Stimulated activated CD8-positive, alpha-beta memory T cell treated with anti-CD3 and anti-CD28 coated beads, Interleukin-12 subunit alpha, Interleukin-12 subunit beta, amount 100 ng/mL, for 24 hours (primary cell): Measurements from ENCODE around the gene KIF26A.

Source experiments
- DNase-seq: peaks from one replicate; pipeline ENCODE4 v3.0.0-alpha.2; 2020; ENCODE audit errors: extremely low read depth

Gene KIF26A

GRCh38 chr14:104157016-104157928 is 18.9 kb downstream of the KIF26A start:
- no peak for DNase-seq

DNA sequence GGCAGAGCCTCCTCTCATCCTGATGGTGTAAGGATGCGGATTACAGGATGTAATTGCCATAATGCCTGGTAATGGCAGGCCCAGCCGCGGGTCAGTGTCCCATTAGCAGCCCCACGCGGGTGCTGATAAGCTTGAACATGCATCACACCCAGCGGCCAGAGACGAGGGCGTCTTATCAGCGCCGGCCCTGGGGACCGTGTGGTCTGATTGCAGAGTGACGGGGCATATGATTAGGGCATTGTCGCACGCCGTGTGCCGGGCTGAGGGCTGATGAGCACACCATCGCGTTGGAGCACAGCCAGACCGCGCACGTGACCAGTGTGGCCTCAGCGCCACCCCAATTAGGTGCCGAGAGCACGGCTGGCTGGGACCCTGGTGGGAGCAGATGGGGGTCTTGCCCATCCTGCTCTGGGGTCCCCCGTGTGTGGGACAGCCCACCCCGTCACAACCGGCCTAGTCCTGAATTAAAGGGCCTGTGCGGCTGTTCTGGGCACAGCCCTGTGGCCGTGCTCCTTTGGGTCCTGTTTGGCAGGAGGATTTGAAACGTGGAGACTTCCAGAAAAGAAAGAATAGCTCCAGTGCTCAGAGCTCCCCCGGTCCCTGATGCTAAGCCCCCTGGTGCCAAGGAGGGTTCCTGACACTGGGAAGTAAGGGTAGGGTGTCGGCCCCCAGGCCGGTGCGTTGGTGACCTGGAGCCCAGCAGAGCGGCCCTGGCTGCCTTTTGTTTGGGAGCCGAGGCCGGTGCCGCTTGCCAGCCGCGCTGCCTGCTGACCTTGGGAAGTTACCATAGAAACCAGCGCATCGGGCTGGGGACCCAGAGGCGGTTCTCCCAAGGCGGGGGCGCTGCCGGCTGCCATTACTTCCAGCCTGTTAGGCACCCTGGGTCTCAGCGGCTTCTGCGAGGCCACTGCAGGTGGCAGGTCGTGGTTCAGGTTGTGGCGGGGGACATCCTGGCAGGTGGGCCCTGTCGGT is 20.7 kb downstream of the KIF26A start:
- no peak for DNase-seq

- no peak for DNase-seq
These were observed 21.6 kb downstream of the KIF26A start for GRCh38 chr14:104159990-104160389.

DNA sequence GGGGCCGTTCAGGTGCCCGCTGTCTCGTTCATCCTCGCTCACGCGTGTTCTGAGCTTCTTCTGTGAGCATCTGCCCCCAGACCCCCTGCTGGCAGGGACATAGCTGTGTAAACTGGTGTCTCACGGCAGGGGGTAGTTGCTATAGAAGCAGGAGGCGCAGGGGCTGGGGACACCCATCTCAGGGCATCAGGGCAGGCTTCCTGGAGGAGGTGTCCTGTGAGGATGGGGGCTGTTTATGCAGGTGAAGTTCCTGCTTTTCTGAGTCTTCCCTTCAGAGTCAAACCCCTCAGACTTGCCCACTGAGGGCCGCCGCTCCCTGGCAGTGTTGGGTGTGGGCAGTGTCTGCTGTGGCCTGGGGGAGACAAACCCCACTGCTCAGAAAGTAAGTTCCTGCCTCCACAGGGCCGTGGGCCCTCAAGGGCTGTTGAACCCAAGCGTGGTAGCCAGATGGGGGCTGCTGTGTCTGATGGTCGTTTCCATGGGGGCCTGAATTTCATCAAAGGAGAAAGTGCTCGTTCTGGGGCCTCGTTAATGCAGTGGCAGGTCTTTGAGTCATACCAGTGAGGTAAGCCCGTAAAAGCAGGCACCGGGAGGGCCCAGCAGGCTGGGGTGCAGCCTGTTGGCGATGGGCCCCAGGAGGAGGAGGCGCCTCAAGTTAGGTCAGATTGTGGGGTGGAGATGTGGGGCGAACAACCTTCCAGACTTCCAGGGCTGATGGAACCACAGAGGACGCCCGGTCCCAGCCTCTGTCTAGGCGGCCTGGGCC is 23.4 kb downstream of the KIF26A start:
- DNase-seq = no peak

DNA sequence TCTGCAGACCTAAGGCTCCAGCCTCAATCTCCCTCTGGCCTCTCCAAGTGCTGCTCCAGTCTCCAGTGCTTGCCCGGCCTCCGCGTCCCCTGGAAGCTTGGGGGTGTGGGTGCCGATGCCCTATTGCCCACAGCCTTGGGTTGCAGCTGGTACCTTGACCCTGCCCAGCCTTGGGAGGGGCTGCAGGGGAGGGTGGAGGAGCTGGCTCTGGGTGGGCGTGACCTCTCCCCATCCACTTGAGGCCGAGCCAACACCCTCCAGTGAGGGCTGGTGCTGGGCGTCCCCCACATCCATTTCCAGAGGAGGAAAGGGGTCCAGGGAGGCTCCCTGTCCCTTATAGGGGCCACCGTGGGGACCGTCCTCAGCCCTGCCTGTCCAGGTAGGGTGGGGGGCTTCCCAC is 24.1 kb downstream of the KIF26A start:
- DNase-seq = no peak

GRCh38 chr14:104163541-104163940 is 25.2 kb downstream of the KIF26A start:
- DNase-seq = no peak

DNA sequence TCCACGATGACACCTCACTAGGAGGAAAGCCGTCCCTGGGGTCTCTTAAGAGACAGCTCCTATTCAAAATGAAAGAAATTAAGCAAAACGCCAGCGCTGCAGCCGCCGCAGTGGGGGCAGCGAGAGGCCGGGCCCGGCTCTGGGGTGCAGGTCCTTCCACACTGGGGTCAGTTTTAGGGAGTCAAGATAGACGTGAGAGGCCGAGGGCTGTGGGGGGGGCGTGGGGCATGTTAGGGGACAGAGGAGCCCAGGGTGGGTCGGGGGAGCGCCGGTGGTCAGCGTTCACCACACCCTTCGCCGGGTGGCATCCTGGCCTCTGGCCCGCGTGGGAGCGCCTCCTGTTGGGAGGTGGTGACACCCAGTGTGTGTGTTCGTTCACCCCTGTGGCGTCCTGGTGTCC is 25.7 kb downstream of the KIF26A start:
- DNase-seq = no peak

- DNase-seq = no peak
These were observed 26.1 kb downstream of the KIF26A start for GRCh38 chr14:104164512-104164911.

GRCh38 chr14:104166698-104167097 is 28.3 kb downstream of the KIF26A start:
- no peak for DNase-seq

DNA sequence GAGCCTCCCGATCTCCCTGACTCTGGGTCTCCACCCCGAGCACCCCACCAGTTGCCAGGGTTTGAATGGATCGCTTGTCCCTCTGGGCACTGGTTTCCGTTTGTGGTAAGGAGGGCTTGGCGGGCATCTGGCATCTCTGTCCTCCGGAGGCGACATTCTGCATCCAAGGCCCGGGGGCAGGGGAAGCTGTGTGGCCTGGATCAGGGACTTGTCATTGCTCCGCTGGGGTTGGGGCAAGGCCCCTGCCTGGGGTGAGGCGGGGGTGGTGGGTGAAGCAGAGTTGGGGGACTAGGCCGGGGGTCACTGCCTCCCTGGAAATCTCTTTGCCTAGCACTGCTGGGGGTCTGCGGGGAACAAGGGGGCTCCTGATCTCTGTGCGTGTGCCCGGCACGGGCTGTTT is 30.2 kb downstream of the KIF26A start:
- DNase-seq = no peak

GRCh38 chr14:104169005-104169698 is 30.8 kb downstream of the KIF26A start:
- no peak for DNase-seq

DNA sequence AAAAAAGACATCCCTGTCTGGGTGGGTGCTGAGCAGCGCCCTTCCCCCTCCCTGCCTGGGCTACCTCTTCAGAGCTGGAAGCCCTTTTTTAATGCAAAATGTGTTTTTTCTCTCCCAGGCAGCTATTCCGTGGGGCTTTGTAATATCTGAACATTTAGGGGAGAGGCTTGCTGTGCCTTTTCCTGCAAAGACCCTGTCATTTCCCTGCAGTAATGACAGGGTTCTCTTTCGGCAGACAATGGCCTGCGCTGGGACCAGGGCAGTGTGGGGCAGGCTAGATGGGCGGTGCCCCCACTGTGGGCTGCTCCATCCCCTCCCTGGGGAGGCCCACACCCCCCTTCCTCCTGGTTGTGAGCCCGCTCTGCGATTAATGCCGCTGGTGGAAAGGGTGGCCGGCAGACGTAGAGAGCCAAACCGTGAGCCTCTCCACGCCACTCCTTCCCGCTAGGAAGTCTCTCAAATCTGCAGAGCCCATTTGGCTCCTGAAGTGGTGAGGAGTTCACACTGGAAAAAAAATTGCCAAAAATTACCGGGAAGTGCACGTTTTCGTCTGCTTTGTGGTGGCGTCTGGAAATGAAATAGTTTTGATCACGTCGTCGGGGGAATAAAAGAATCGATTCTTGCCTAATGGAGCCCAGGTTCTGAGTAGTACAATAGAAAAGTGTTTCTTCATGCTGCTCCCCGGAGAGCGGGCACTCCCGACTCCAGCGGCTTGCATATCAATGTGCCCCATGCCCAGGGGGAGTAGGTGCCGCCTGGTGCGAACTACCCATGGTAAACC is 31.5 kb downstream of the KIF26A start:
- DNase-seq = no peak

GRCh38 chr14:104171029-104171697 is 32.8 kb downstream of the KIF26A start:
- no peak for DNase-seq

DNA sequence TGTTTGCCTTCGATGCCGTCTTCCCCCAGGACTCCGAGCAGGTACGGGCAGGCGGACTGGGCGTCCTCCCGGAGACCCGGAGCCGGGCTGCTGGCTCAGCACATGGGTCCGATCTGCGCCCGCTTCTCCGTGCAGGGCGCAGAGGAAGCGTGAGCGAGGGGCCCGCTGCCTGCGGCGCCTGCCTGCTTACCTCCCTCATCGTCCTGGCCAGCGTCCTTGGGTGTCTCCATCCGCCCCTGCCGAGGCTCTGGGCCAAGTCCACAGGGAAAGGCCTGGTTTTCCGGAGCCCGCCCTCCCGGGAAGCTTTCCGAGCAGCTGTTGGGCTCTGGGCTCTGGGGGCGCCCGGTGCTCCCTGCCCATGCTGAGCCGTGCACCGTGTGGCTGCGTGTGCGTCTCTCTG is 33.5 kb downstream of the KIF26A start:
- DNase-seq = no peak

DNA sequence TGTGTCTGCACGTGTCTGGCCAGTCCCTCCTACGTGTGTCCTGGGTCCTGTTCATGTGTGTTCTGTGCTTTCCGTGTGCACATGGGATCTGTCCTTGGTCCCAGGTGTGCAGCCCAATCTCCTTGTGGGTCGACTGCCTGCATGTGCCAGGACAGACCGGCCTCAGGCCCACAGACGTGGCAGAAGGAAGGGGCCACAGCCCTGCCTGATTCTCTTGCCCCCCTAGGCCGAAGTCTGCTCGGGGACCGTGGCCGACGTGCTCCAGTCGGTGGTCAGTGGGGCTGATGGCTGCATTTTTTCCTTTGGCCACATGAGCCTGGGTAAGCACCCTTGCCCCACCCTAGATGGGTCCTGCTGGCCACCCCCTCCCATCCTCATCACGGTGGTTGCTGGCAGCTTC is 34.0 kb downstream of the KIF26A start:
- DNase-seq = no peak

GRCh38 chr14:104172880-104173279 is 34.5 kb downstream of the KIF26A start:
- no peak for DNase-seq

DNA sequence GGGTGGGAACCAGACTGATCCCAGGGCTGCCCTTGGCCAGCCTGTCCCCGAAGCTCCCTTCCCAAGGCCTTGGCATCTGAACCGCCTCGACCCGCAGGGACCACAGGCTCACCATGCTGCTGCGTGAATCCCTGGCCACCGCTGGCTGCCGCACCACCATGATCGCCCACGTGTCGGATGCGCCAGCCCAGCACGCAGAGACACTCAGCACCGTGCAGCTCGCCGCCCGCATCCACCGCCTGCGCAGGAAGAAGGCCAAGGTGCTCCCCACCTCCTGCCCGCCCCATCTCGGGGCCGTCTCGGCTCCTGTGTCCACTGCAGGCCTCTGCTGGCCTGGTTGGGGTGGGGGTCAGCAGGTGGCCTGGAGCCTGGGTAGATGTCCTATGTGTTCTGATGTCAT is 35.7 kb downstream of the KIF26A start:
- no peak for DNase-seq

DNA sequence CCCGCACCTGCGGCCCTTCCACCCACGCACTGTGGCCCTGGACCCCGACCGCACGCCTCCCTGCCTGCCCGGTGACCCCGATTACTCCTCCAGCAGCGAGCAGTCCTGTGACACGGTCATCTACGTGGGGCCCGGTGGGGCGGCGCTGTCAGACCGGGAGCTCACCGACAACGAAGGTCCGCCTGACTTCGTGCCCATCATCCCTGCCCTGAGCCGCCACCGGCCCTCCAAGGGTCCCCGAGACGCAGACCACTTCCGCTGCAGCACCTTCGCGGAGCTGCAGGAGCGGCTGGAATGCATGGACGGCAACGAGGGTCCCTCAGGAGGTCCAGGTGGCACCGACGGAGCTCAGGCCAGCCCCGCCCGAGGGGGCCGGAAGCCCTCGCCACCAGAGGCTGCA is 36.7 kb downstream of the KIF26A start:
- DNase-seq = no peak

GRCh38 chr14:104175811-104176210 is 37.4 kb downstream of the KIF26A start:
- no peak for DNase-seq

GRCh38 chr14:104176611-104177010 is 38.2 kb downstream of the KIF26A start:
- no peak for DNase-seq
